ENCODE results near the gene DNAJC4. TPM values are rescaled to one million over a fixed set of nuclear protein-coding genes. Genes with fewer than 3 reads are reported as not detected.
A peak's percentile ranks its signal among the peaks of the same experiment; 100 is the strongest.

The DNAJC4 gene
- total RNA-seq, 3 donors from 2014 or later = 43.6 to 57.6 (median 50.7) TPM

GRCh38 chr11:64231546-64231945 lies 1.2 kb downstream of the DNAJC4 start:
- Histone ChIP-seq H3K9me3 (no peaks in the 10 kb centered on the region), H3K36me3 (ENCODE audit: low read depth) (no peaks in the 10 kb centered on the region), H3K4me1 (ENCODE audit: low read depth) (peaks cover 44% of the 10 kb centered on the region), H3K4me3 (no peak overlapping the region)
- intact Hi-C loops (cut with DNase I, micrococcal nuclease) = no loop called here
- no peak for ATAC-seq
- no peak for TF ChIP-seq CTCF (IDR thresholded peaks at IDR 0.05)
- DNase-seq = peak in 1 of 3 donors; percentile 36

- Histone ChIP-seq H3K4me1 (ENCODE audit: low read depth) (peaks cover 39% of the 10 kb centered on the region), H3K9me3 (no peaks in the 10 kb centered on the region), H3K36me3 (ENCODE audit: low read depth) (no peaks in the 10 kb centered on the region), H3K4me3 (no peak overlapping the region)
- ATAC-seq (no peak), DNase-seq (peak in 1 of 3 donors; percentile 39)
- intact Hi-C loops (cut with DNase I, micrococcal nuclease) = no loop called here
- no peak for TF ChIP-seq CTCF (IDR thresholded peaks at IDR 0.05)
Observed at GRCh38 chr11:64232182-64232966, 2.0 kb downstream of the DNAJC4 start.

GRCh38 chr11:64232967-64233315 lies 2.6 kb downstream of the DNAJC4 start:
- DNase-seq = no peak
- H3K9me3 ChIP-seq = no peaks in the 10 kb centered on the region
- no peak overlapping the region for H3K4me3 ChIP-seq
- H3K36me3 ChIP-seq (ENCODE audit: low read depth) = no peaks in the 10 kb centered on the region
- ATAC-seq = no peak
- peaks cover 38% of the 10 kb centered on the region for H3K4me1 ChIP-seq (ENCODE audit: low read depth)
- intact Hi-C loops (cut with DNase I, micrococcal nuclease) = no loop called here
- no peak for TF ChIP-seq CTCF (IDR thresholded peaks at IDR 0.05)

GRCh38 chr11:64233913-64234586 lies 3.7 kb downstream of the DNAJC4 start, which contains the start of gene VEGFB:
VEGFB (plus strand) TSS chr11:64234584; CDS start chr11:64234834, 250 bp downstream.
- no peaks in the 10 kb centered on the region for H3K9me3 ChIP-seq
- ATAC-seq (peak; percentile 49), DNase-seq (peak; percentile 73 to 87 (median 86))
- no peak for TF ChIP-seq CTCF (IDR thresholded peaks at IDR 0.05)
- peaks cover 44% of the 10 kb centered on the region for H3K4me1 ChIP-seq (ENCODE audit: low read depth)
- no peaks in the 10 kb centered on the region for H3K36me3 ChIP-seq (ENCODE audit: low read depth)
- H3K4me3 ChIP-seq = peak within 1 kb of the TSS; percentile 51
- intact Hi-C loops (cut with DNase I, micrococcal nuclease) = no loop called here

GRCh38 chr11:64234647-64235379 lies 4.5 kb downstream of the DNAJC4 start:
- intact Hi-C loops (cut with DNase I, micrococcal nuclease) = no loop called here
- H3K4me1 ChIP-seq (ENCODE audit: low read depth) = peaks cover 47% of the 10 kb centered on the region

More at GRCh38 chr11:64234647-64235379, 4.5 kb downstream of the DNAJC4 start:
- Histone ChIP-seq H3K9me3 (no peaks in the 10 kb centered on the region), H3K4me3 (peak overlapping the region; percentile 51), H3K36me3 (ENCODE audit: low read depth) (no peaks in the 10 kb centered on the region)
- ATAC-seq (peak; percentile 47), DNase-seq (peak; percentile 75 to 86 (median 85))
- TF ChIP-seq CTCF (IDR thresholded peaks at IDR 0.05) = no peak
